ENCODE data around the gene PTGDS. TPM values are rescaled to one million over a fixed set of nuclear protein-coding genes. Genes with fewer than 3 reads are reported as not detected.

PTGDS gene
- total RNA-seq, 1 donor from 2014 or later: 3.8 TPM

- Histone ChIP-seq H3K27me3 (ENCODE audit: control insufficient read depth, insufficient read depth, low read length) (no peaks in the 10 kb centered on the region), H3K36me3 (ENCODE audit: control insufficient read depth, insufficient read depth, low read length) (no peaks in the 10 kb centered on the region), H3K4me3 (ENCODE audit: low read depth, low read length) (no peak overlapping the region)
- no peak for TF ChIP-seq CTCF (IDR thresholded peaks at IDR 0.05; ENCODE audit: insufficient read depth, low read length, poor library complexity, severe bottlenecking)
- no peak for DNase-seq (ENCODE audit: low read depth)
Measured at GRCh38 chr9:137011907-137012675, 34.8 kb downstream of the PTGDS start.

GRCh38 chr9:137012694-137013570 is 35.6 kb downstream of the PTGDS start:
- H3K4me3 ChIP-seq (ENCODE audit: low read depth, low read length): no peak overlapping the region
- H3K27me3 ChIP-seq (ENCODE audit: control insufficient read depth, insufficient read depth, low read length): no peaks in the 10 kb centered on the region
- no peaks in the 10 kb centered on the region for H3K36me3 ChIP-seq (ENCODE audit: control insufficient read depth, insufficient read depth, low read length)
- no peak for TF ChIP-seq CTCF (IDR thresholded peaks at IDR 0.05; ENCODE audit: insufficient read depth, low read length, poor library complexity, severe bottlenecking)
- no peak for DNase-seq (ENCODE audit: low read depth)

GRCh38 chr9:137013571-137013940 is 36.3 kb downstream of the PTGDS start:
- Histone ChIP-seq H3K27me3 (ENCODE audit: control insufficient read depth, insufficient read depth, low read length) (no peaks in the 10 kb centered on the region), H3K4me3 (ENCODE audit: low read depth, low read length) (no peak overlapping the region), H3K36me3 (ENCODE audit: control insufficient read depth, insufficient read depth, low read length) (no peaks in the 10 kb centered on the region)
- DNase-seq (ENCODE audit: low read depth): no peak
- TF ChIP-seq CTCF (IDR thresholded peaks at IDR 0.05; ENCODE audit: insufficient read depth, low read length, poor library complexity, severe bottlenecking): no peak

GRCh38 chr9:137014166-137014565 is 36.9 kb downstream of the PTGDS start:
- Histone ChIP-seq H3K4me3 (ENCODE audit: low read depth, low read length) (no peak overlapping the region), H3K36me3 (ENCODE audit: control insufficient read depth, insufficient read depth, low read length) (no peaks in the 10 kb centered on the region), H3K27me3 (ENCODE audit: control insufficient read depth, insufficient read depth, low read length) (no peaks in the 10 kb centered on the region)
- TF ChIP-seq CTCF (IDR thresholded peaks at IDR 0.05; ENCODE audit: insufficient read depth, low read length, poor library complexity, severe bottlenecking): no peak
- no peak for DNase-seq (ENCODE audit: low read depth)

- TF ChIP-seq CTCF (IDR thresholded peaks at IDR 0.05; ENCODE audit: insufficient read depth, low read length, poor library complexity, severe bottlenecking): no peak
- Histone ChIP-seq H3K4me3 (ENCODE audit: low read depth, low read length) (no peak overlapping the region), H3K36me3 (ENCODE audit: control insufficient read depth, insufficient read depth, low read length) (no peaks in the 10 kb centered on the region), H3K27me3 (ENCODE audit: control insufficient read depth, insufficient read depth, low read length) (no peaks in the 10 kb centered on the region)
- no peak for DNase-seq (ENCODE audit: low read depth)
Measured at GRCh38 chr9:137014776-137015539, 37.7 kb downstream of the PTGDS start.
